DMS114 treated with DMSO at 0.1 percent for 48 hours (cell line): ENCODE measurements around the gene SLC2A4RG.

Experiments
- DNase-seq: peaks from one replicate; lab custom pipeline; 2025; ENCODE audit not compliant: unreplicated experiment; lab: John Stamatoyannopoulos, UW

The SLC2A4RG gene

DNA sequence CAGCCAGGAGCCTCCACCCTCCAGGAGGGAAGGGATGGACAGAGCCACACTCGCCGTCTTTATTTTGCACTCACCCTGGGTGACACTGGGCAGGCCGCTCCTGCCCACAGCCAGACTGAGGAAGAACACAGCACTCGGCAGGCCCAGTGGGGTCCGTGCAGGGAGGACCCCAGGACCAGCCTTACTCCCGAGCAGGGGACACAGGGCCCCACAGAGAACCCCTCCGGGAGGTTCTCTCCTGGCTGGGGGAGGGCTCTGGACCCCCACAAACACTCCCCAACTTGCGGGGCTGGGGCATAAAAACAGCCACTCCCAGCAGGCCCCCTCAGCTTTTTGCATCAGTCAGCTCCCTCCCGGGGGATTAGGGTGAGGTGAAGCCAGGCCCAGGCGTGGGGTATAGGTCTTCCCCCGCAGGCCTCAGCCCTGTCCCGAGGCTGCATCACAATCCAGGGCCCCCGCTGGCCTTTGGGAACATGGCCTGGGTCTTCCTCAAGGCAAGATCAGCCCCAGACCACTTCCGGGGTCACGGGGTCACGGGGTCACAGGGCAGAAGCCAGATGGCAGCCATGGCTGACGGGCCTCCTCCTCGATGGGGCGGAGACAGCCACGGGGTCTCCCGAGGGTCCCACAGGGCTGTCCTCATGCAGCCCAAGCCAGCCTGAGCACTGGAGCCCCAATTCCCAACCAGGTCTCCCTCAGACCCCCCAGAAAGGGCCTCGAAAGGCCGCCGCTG, 39.9 kb upstream of the SLC2A4RG start:
- no peak for DNase-seq

DNA sequence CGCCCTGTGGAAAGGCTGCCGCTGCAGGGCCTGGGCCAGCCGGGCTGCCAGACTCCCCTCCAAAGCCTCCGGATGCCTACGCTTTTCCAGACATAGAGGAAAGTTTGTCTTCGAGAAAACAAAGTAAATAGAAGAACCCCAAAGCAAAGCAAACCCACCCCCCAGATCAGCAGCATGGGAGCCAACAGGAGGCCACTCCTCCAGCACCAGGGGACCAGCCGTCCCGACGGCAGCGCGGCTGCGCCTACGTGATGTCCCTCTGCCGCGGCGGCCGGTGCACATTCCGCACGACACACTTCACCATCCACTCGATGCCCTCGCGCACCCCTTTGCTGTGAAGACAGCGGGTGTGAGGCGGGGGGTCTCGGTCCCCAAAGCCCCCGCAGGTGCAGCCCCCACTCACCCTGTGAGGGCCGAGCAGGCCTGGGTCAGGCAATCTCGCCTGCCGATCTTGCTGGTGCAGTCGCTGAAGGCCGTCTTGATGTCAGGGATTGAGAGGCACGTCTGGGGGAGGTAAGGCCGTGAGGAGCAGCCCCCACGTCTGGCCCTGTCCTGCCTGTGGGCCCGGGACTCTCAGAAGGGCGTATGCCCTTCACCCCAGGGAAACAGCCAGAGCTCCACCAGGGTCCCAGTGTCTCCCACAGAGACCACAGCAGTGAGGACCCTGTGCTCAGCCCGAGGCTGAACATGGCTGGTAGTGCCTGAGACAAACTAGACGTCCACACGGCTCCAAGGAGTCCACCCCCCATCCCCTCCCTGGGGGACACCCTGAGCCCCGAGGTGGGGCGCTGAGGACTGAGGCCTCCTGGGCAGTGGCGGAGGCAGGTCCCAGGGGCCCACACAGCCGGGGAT, 39.2 kb upstream of the SLC2A4RG start:
- no peak for DNase-seq

- DNase-seq, result no peak
These were observed 38.6 kb upstream of the SLC2A4RG start for GRCh38 chr20:63701051-63701328.

DNA sequence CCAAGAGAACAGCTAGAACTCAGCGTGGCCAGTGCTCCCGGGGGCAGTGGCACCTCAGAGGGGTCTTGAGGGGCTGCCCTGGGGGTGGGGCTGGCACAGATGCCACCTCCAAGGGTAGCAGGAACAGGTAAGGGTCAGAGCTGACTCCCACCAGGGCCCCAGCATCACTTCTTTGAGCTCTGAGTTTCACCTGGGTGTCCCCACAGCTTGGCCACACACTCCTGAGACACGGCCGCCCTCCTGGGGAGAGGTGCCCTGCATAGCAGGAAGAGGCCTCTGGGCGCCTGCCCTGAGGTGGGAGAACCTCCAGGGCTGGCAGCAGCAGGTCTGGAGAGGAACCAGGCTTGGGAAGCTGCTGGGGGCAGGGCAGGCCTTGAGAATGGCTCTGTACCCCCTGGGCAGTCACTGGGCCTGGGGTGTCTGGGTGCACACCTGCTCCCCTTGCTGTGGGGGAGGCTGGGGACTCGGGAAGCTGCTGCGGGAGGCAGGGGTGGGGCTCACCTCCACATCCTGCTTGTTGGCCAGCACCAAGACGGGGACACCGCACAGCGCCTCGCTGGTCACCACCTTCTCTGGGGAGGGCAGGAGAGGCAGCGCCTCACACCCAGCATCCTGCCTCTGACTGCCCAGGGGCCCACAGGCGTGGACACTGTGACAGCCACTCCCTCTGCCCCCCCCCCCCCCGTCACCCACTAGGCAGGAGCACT, 38.1 kb upstream of the SLC2A4RG start:
- no peak for DNase-seq

GRCh38 chr20:63702036-63702665, 37.4 kb upstream of the SLC2A4RG start:
- no peak for DNase-seq

DNA sequence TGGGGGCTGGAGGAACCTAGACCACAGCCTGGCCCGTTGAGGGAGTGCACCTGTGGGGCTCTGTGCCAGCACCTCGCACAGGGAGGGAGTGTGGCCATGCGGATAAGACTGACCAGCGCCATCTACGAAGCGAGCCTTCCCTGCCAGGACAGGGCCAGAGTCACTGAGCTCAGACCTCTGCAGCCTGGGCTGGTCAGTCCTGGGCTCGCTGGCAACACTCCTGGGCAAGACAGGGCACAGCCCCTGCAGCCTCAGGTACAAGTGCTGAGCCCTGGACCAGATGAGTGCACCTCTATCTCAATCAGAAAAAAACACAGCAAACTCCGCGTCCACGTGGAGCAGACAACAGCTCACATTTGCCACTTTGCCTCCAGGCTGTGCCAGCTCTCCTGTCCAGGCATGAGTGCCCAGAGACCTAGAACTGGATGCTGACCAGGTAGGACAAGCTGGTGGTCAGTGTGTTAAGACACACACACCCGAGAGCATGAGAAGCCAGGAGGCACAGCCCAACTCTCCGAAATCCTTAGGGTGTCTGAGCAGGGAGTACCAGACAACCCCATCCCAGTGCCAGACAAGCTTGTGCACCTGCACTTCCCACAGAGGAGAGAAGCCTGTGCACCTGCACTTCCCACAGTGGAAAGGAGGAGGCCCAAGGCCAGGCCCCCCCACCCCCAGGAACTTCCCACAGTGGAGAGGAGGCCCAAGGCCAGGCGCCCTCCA, 36.7 kb upstream of the SLC2A4RG start:
- no peak for DNase-seq

- DNase-seq, result no peak
These were observed 36.1 kb upstream of the SLC2A4RG start for GRCh38 chr20:63703471-63703975.

DNA sequence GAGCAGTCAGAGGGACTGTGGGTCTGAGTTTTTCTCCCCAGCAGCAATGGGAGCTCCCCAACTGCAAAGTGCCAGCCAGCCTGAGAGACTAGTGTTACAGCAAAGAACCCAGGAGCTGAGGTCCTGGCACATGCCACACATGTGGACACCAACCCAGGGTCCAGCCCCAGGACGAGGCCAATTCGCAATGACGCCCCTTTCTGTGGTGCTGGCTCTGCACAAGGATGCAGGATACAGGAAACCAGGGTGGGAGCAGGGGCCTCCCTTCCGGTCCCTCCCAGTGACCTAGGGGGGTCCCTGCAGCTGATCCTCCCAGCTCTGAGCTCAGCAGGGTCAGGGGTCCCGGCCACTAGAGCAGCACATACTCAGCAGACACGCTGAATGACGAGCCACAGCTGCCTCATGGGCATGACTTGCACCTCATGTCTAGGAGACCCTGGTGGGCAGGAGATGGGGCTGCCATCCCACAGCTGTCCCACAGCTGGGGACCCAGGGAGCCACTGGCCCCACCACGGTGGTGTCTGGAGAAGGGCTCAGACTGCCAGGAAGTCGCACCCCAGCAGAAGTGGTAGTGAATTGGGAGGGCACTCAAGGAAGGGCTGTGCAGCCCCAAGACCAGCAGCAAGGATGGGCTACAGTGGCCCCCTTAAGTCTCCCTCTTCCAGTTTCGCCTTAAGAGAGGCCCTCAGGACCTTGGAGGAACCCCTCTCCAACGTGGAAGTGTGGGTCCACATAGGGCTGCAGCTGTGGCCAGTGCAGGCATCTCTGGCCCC, 35.4 kb upstream of the SLC2A4RG start:
- DNase-seq, result no peak

GRCh38 chr20:63704749-63705117, 34.8 kb upstream of the SLC2A4RG start:
- no peak for DNase-seq

- DNase-seq, result no peak
These were observed 34.1 kb upstream of the SLC2A4RG start for GRCh38 chr20:63705232-63706026.

DNA sequence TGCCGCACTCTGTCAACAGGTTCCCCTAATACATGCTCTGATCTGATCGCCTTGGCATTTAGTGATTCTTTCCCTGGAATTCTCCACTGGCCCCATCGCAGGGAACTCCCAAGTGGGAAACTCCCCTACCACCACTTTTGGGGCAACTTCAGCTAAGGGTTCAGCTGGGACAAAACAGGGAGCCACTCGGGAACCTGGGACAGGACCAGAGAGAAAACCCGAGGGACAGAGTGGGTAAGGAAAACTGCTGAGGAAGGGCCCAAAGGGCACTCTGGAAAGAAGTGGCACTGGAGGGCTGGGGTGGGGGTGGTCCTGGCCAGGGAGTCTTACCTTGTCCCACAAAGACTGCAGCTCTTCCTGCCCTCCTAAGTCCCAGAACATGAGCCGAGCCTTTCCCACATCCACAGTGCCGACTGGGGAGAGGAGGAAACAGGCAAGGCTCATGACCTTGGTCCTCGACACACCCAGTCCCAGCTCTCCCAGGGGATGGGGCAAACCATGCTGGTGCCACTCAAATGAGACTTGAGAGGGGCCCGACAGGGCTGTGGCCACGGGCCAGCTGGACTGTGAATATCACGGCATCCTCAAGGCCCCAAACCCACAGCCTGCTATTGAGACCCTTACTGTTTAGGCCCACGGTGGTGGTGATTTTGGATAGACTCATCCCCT, 33.4 kb upstream of the SLC2A4RG start:
- no peak for DNase-seq

- DNase-seq, result no peak
These were observed 32.6 kb upstream of the SLC2A4RG start for GRCh38 chr20:63706852-63707557.

DNA sequence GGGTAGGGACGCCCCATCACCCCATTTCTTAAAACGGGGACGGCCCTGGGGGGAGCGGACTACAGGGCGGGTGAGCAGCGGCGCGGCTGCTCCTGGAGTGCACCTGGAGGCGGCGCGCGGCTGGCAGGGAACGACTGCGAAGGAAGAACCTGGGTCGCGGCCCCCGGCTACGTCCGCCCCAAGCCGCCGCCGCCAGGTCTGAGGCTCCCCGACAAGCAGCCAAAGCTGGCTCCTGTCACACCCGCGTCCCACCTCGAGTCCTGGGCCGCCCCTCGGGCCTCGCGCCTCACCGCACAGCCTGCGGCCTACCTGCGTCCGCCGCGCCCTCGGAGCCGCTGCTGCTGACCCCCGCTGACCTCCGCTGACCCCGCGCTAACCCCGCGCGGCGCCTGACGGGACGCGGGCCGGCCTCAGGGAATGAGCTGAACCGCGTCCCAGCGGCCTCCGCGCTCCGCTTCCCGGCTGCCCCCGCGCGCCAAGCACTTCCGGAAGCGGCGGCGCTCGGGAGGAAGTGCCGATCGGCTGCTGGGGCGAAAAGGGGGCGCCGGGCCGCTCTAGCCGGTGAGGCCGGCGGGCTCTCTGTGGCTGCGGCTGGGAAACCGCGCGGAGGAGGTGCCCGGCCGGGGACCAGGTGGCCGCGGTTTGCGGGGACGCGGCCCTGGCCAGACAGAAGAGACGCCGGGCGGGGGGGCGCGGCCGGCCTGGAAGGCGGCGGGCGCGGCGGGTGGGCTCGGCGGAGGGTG, 31.8 kb upstream of the SLC2A4RG start, which contains the start of the genes ARFRP1 and ZGPAT:
TSS of gene ARFRP1 (minus strand) at position 419 of the 743 bp plus-strand sequence. CDS start 885 bp downstream, outside the sequence.
TSS of gene ZGPAT (plus strand) at position 482 of the 743 bp plus-strand sequence. CDS start 542 bp downstream, outside the sequence.
- peak; percentile 43 for DNase-seq

DNA sequence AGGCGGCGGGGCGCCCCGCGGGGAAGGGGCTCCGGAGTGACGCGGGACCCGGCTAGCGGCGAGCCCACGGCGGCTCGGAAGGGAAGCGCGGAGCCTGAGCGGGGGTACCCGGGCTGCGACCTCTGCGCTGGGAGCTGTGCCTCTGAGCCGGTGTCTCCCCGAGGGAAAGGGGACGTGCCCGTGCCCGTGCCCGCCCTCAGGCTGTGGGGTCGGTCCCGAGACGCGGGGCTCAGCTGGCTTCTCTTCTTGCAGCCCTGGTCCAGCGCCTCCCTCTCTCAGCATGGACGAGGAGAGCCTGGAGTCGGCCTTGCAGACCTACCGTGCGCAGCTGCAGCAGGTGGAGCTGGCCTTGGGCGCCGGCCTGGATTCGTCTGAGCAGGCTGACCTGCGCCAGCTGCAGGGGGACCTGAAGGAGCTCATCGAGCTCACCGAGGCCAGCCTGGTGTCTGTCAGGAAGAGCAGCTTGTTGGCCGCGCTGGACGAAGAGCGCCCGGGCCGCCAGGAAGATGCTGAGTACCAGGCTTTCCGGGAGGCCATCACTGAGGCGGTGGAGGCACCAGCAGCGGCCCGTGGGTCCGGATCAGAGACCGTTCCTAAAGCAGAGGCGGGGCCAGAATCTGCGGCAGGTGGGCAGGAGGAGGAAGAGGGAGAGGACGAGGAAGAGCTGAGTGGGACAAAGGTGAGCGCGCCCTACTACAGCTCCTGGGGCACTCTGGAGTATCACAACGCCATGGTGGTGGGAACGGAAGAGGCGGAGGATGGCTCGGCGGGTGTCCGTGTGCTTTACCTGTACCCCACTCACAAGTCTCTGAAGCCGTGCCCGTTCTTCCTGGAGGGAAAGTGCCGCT, 31.1 kb upstream of the SLC2A4RG start:
- no peak for DNase-seq

GRCh38 chr20:63709149-63709527, 30.4 kb upstream of the SLC2A4RG start:
- no peak for DNase-seq

GRCh38 chr20:63711085-63711645, 28.4 kb upstream of the SLC2A4RG start:
- DNase-seq, result no peak
